NT2/D1 (cell line): ENCODE measurements around the gene CEP250.

Experiments used
- YY1 ChIP-seq: IDR thresholded peaks from 2 replicates; pipeline ENCODE4 v1.6.1; 2011; ENCODE audit not compliant: insufficient read length, insufficient read depth
- ZNF274 ChIP-seq: IDR thresholded peaks from 2 replicates; pipeline ENCODE4 v1.6.1; 2011; ENCODE audit warnings: mild to moderate bottlenecking, low read depth, low read length

DNA sequence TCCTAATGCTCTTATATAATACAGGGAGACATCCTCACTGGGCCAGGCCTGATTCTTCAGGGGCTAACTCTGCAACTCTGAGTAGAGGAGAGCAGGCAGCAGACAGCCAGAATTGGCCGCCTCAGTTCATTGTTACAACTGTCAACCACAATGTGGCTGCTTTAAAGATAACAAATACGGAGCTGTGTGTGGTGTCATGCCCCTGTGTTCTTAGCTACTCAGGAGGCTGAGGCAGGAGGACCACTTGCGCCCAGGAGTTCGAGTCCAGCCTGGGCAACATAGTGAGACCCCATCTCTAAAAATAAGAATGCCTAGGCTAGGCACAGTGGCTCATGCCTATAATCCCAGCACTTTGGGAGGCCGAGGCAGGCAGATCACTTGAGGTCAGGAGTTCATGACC is 34.3 kb downstream of the CEP250 start:
- TF ChIP-seq YY1 (no peak), ZNF274 (no peak)
